Activated CD4-positive, CD25-positive, alpha-beta regulatory T cell treated with anti-CD3 and anti-CD28 coated beads, Interleukin-2, amount 50 U/mL, for 16 hours (primary cell): ENCODE results near the gene EML2.
"Not testable (repeated sequence)": the region's sequence is repeated elsewhere in the genome, so short reads cannot be mapped to it uniquely, and the experiment has no call there.

ENCODE experiments used
- DNase-seq: peaks from one replicate; pipeline ENCODE4 v3.0.0-alpha.2; 2020; ENCODE audit warnings: low read depth, low spot score

Gene EML2

GRCh38 chr19:45650722-45651121 lies 11.5 kb upstream of the EML2 start:
- no peak for DNase-seq

GRCh38 chr19:45646345-45646698 lies 7.1 kb upstream of the EML2 start:
- DNase-seq = no peak

- peak; percentile 61 for DNase-seq
Measured at GRCh38 chr19:45645631-45646344, 6.6 kb upstream of the EML2 start.

GRCh38 chr19:45645068-45645630 lies 6.0 kb upstream of the EML2 start:
- no peak for DNase-seq

- DNase-seq = no peak
Measured at GRCh38 chr19:45643927-45644771, 5.0 kb upstream of the EML2 start.

GRCh38 chr19:45643024-45643926 lies 4.1 kb upstream of the EML2 start:
- peak; percentile 82 for DNase-seq

GRCh38 chr19:45641274-45642105 lies 2.3 kb upstream of the EML2 start:
- peak; percentile 52 for DNase-seq

GRCh38 chr19:45640849-45641273 lies 1.7 kb upstream of the EML2 start:
- no peak for DNase-seq

GRCh38 chr19:45637890-45638667 lies 1.1 kb downstream of the EML2 start:
- no peak for DNase-seq

GRCh38 chr19:45636902-45637301 lies 2.3 kb downstream of the EML2 start:
- DNase-seq = no peak

GRCh38 chr19:45636275-45636674 lies 2.9 kb downstream of the EML2 start:
- no peak for DNase-seq

- no peak for DNase-seq
Measured at GRCh38 chr19:45632468-45633196, 6.6 kb downstream of the EML2 start.

GRCh38 chr19:45630463-45630862 lies 8.7 kb downstream of the EML2 start:
- no peak for DNase-seq

GRCh38 chr19:45629704-45630103 lies 9.5 kb downstream of the EML2 start:
- no peak for DNase-seq

- not testable (repeated sequence) for DNase-seq
Measured at GRCh38 chr19:45628219-45628618, 11.0 kb downstream of the EML2 start.

- DNase-seq = no peak
Measured at GRCh38 chr19:45623984-45624383, 15.2 kb downstream of the EML2 start.

- DNase-seq = no peak
Measured at GRCh38 chr19:45621976-45622503, 17.2 kb downstream of the EML2 start.

GRCh38 chr19:45621389-45621788 lies 17.8 kb downstream of the EML2 start:
- no peak for DNase-seq

GRCh38 chr19:45616704-45617017 lies 22.5 kb downstream of the EML2 start:
- DNase-seq = no peak
